ENCODE results near the gene GGTLC1. TPM values are rescaled to one million over a fixed set of nuclear protein-coding genes. Genes with fewer than 3 reads are reported as not detected.

Gene GGTLC1
- total and polyA plus RNA-seq, 2 experiments from 2014 or later = not detected

DNA sequence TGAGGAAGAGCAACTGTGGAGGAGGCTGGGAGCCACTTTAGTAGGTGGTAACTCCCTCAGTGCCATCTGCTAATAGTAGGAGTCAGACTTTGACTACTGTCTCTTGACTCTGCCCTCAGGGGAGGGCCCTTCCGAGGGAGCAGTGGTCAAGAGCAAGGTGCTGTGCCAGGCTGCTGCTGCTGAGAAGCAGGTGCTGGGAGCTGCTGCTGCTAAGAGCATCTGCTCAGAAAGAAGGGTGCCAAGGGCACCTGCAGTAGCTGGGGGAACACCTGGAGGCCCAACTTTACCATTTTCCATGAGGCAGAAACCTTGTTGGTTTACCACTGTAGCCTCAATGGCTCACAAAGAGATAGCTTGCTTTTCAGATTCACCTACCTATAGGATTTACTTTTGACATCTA, 18.5 kb downstream of the GGTLC1 start:
- no peaks in the 10 kb centered on the region for H3K36me3 ChIP-seq (ENCODE audit: insufficient read depth)
- no peak overlapping the region for H3K4me3 ChIP-seq
- H3K79me2 ChIP-seq (replicated peaks; ENCODE audit: insufficient read depth) = no peaks in the 10 kb centered on the region
- H3K4me3 Mint-ChIP-seq = no peak overlapping the region
- no peaks in the 10 kb centered on the region for H3F3A ChIP-seq (replicated peaks; ENCODE audit: low read depth)
- peaks cover 11% of the 10 kb centered on the region; the same call in 2 of the 3 replicates for H3K36me3 Mint-ChIP-seq (ENCODE audit: low read depth)
- H3K4me1 ChIP-seq (ENCODE audit: insufficient read depth) = peaks cover 13% of the 10 kb centered on the region
- no peak for TF ChIP-seq STAT1 (IDR thresholded peaks at IDR 0.05; ENCODE audit: unreplicated experiment)
- no peak for TF ChIP-seq CREB1 (CRISPR knock-in tag; IDR thresholded peaks at IDR 0.05; ENCODE audit: low read depth)
- TF ChIP-seq, protein P1, sequence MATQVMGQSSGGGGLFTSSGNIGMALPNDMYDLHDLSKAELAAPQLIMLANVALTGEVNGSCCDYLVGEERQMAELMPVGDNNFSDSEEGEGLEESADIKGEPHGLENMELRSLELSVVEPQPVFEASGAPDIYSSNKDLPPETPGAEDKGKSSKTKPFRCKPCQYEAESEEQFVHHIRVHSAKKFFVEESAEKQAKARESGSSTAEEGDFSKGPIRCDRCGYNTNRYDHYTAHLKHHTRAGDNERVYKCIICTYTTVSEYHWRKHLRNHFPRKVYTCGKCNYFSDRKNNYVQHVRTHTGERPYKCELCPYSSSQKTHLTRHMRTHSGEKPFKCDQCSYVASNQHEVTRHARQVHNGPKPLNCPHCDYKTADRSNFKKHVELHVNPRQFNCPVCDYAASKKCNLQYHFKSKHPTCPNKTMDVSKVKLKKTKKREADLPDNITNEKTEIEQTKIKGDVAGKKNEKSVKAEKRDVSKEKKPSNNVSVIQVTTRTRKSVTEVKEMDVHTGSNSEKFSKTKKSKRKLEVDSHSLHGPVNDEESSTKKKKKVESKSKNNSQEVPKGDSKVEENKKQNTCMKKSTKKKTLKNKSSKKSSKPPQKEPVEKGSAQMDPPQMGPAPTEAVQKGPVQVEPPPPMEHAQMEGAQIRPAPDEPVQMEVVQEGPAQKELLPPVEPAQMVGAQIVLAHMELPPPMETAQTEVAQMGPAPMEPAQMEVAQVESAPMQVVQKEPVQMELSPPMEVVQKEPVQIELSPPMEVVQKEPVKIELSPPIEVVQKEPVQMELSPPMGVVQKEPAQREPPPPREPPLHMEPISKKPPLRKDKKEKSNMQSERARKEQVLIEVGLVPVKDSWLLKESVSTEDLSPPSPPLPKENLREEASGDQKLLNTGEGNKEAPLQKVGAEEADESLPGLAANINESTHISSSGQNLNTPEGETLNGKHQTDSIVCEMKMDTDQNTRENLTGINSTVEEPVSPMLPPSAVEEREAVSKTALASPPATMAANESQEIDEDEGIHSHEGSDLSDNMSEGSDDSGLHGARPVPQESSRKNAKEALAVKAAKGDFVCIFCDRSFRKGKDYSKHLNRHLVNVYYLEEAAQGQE (IDR thresholded peaks at IDR 0.05; ENCODE audit: unreplicated experiment) = no peak
- TF ChIP-seq POLR2AphosphoS5 (IDR thresholded peaks at IDR 0.05; ENCODE audit: low read depth) = no peak
- TF ChIP-seq, protein P2, sequence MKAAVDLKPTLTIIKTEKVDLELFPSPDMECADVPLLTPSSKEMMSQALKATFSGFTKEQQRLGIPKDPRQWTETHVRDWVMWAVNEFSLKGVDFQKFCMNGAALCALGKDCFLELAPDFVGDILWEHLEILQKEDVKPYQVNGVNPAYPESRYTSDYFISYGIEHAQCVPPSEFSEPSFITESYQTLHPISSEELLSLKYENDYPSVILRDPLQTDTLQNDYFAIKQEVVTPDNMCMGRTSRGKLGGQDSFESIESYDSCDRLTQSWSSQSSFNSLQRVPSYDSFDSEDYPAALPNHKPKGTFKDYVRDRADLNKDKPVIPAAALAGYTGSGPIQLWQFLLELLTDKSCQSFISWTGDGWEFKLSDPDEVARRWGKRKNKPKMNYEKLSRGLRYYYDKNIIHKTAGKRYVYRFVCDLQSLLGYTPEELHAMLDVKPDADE (IDR thresholded peaks at IDR 0.05) = no peak
- TF ChIP-seq EZH2 (IDR thresholded peaks at IDR 0.05; ENCODE audit: low read depth, unreplicated experiment) = no peak
- TF ChIP-seq JUNB (IDR thresholded peaks at IDR 0.05; ENCODE audit: unreplicated experiment) = no peak
- TF ChIP-seq EZH2phosphoT487 (IDR thresholded peaks at IDR 0.05; ENCODE audit: unreplicated experiment) = no peak
- TF ChIP-seq, protein P3, sequence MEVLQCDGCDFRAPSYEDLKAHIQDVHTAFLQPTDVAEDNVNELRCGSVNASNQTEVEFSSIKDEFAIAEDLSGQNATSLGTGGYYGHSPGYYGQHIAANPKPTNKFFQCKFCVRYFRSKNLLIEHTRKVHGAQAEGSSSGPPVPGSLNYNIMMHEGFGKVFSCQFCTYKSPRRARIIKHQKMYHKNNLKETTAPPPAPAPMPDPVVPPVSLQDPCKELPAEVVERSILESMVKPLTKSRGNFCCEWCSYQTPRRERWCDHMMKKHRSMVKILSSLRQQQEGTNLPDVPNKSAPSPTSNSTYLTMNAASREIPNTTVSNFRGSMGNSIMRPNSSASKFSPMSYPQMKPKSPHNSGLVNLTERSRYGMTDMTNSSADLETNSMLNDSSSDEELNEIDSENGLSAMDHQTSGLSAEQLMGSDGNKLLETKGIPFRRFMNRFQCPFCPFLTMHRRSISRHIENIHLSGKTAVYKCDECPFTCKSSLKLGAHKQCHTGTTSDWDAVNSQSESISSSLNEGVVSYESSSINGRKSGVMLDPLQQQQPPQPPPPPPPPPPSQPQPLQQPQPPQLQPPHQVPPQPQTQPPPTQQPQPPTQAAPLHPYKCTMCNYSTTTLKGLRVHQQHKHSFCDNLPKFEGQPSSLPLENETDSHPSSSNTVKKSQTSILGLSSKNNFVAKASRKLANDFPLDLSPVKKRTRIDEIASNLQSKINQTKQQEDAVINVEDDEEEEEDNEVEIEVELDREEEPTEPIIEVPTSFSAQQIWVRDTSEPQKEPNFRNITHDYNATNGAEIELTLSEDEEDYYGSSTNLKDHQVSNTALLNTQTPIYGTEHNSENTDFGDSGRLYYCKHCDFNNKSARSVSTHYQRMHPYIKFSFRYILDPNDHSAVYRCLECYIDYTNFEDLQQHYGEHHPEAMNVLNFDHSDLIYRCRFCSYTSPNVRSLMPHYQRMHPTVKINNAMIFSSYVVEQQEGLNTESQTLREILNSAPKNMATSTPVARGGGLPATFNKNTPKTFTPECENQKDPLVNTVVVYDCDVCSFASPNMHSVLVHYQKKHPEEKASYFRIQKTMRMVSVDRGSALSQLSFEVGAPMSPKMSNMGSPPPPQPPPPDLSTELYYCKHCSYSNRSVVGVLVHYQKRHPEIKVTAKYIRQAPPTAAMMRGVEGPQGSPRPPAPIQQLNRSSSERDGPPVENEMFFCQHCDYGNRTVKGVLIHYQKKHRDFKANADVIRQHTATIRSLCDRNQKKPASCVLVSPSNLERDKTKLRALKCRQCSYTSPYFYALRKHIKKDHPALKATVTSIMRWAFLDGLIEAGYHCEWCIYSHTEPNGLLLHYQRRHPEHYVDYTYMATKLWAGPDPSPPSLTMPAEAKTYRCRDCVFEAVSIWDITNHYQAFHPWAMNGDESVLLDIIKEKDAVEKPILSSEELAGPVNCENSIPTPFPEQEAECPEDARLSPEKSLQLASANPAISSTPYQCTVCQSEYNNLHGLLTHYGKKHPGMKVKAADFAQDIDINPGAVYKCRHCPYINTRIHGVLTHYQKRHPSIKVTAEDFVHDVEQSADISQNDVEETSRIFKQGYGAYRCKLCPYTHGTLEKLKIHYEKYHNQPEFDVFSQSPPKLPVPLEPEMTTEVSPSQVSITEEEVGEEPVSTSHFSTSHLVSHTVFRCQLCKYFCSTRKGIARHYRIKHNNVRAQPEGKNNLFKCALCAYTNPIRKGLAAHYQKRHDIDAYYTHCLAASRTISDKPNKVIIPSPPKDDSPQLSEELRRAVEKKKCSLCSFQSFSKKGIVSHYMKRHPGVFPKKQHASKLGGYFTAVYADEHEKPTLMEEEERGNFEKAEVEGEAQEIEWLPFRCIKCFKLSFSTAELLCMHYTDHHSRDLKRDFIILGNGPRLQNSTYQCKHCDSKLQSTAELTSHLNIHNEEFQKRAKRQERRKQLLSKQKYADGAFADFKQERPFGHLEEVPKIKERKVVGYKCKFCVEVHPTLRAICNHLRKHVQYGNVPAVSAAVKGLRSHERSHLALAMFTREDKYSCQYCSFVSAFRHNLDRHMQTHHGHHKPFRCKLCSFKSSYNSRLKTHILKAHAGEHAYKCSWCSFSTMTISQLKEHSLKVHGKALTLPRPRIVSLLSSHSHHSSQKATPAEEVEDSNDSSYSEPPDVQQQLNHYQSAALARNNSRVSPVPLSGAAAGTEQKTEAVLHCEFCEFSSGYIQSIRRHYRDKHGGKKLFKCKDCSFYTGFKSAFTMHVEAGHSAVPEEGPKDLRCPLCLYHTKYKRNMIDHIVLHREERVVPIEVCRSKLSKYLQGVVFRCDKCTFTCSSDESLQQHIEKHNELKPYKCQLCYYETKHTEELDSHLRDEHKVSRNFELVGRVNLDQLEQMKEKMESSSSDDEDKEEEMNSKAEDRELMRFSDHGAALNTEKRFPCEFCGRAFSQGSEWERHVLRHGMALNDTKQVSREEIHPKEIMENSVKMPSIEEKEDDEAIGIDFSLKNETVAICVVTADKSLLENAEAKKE (CRISPR knock-in tag; IDR thresholded peaks at IDR 0.05) = no peak
- no peak for TF ChIP-seq NANOG (IDR thresholded peaks at IDR 0.05; ENCODE audit: borderline replicate concordance)
- no peak for TF ChIP-seq ZNF331 (CRISPR knock-in tag; IDR thresholded peaks at IDR 0.05; ENCODE audit: low read depth)
- TF ChIP-seq, protein P4, sequence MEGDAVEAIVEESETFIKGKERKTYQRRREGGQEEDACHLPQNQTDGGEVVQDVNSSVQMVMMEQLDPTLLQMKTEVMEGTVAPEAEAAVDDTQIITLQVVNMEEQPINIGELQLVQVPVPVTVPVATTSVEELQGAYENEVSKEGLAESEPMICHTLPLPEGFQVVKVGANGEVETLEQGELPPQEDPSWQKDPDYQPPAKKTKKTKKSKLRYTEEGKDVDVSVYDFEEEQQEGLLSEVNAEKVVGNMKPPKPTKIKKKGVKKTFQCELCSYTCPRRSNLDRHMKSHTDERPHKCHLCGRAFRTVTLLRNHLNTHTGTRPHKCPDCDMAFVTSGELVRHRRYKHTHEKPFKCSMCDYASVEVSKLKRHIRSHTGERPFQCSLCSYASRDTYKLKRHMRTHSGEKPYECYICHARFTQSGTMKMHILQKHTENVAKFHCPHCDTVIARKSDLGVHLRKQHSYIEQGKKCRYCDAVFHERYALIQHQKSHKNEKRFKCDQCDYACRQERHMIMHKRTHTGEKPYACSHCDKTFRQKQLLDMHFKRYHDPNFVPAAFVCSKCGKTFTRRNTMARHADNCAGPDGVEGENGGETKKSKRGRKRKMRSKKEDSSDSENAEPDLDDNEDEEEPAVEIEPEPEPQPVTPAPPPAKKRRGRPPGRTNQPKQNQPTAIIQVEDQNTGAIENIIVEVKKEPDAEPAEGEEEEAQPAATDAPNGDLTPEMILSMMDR (conservative IDR thresholded peaks at IDR 0.05; ENCODE audit: low read depth in 2 of 2) = no peak
- TF ChIP-seq ZNF114 (CRISPR knock-in tag; IDR thresholded peaks at IDR 0.05) = no peak
- peaks cover 23% of the 10 kb centered on the region for H3K9me3 Mint-ChIP-seq
- DNase-seq (ENCODE audit: low spot score) = no peak
- no peaks in the 10 kb centered on the region for H4K20me1 ChIP-seq (replicated peaks; ENCODE audit: insufficient read depth)
- no peak overlapping the region for H2AFZ ChIP-seq
- H3K27me3 ChIP-seq (ENCODE audit: insufficient read depth) = no peaks in the 10 kb centered on the region
- H3K27ac ChIP-seq (ENCODE audit: low read depth) = no peak overlapping the region
- peaks cover 5% of the 10 kb centered on the region for H3K27me3 Mint-ChIP-seq (ENCODE audit: insufficient read depth, low read depth, poor library complexity)
- H3K4me2 ChIP-seq = no peak overlapping the region
- no peak overlapping the region for H3K27ac Mint-ChIP-seq
- H3K4me1 Mint-ChIP-seq = peaks cover 10% of the 10 kb centered on the region; the same call in 2 of the 3 replicates
- H3K9me2 ChIP-seq (ENCODE audit: insufficient read depth) = peaks cover 5% of the 10 kb centered on the region; the same call in 1 of the 2 replicates
- ATAC-seq = no peak
